ENCODE results near the gene LEF1.

The LEF1 gene

GRCh38 chr4:108149588-108150380 lies 18.9 kb downstream of the LEF1 start:
- no peak for DNase-seq (ENCODE audit: extremely low spot score)

GRCh38 chr4:108148316-108148715 lies 20.4 kb downstream of the LEF1 start:
- no peak for DNase-seq (ENCODE audit: extremely low spot score)
- CTCF ChIA-PET = interaction anchor here (0.6 kb wide), 1 partner anchor 10 kb away, joined by 3 read pairs; no protein-coding TSS in a partner anchor
- TF ChIP-seq LEF1 (IDR thresholded peaks at IDR 0.05; ENCODE audit: borderline replicate concordance) = no peak
- TF ChIP-seq PKNOX1 (IDR thresholded peaks at IDR 0.05) = no peak
- TF ChIP-seq ARNT (IDR thresholded peaks at IDR 0.05) = no peak
- no peak for TF ChIP-seq FOXK2 (IDR thresholded peaks at IDR 0.05)
- TF ChIP-seq CTBP1 (IDR thresholded peaks at IDR 0.05; ENCODE audit: borderline replicate concordance) = no peak
- no peak for TF ChIP-seq FOXM1 (IDR thresholded peaks at IDR 0.05; ENCODE audit: borderline replicate concordance)
- no peak for TF ChIP-seq SUZ12 (IDR thresholded peaks at IDR 0.05)
- no peak for TF ChIP-seq SP1 (IDR thresholded peaks at IDR 0.05)
- TF ChIP-seq ZNF384 (IDR thresholded peaks at IDR 0.05) = no peak
- no peak for TF ChIP-seq ELF4 (IDR thresholded peaks at IDR 0.05)
- TF ChIP-seq FOXA1 (IDR thresholded peaks at IDR 0.05) = no peak
- no peak for TF ChIP-seq HDGF (IDR thresholded peaks at IDR 0.05; ENCODE audit: borderline replicate concordance)
- no peak for TF ChIP-seq BHLHE40 (IDR thresholded peaks at IDR 0.05; ENCODE audit: borderline replicate concordance)
- no peak for TF ChIP-seq L3MBTL2 (conservative IDR thresholded peaks at IDR 0.05)
- no peak for TF ChIP-seq NFRKB (IDR thresholded peaks at IDR 0.05)
- POLR2A ChIA-PET = interaction anchor here (0.6 kb wide), 1 partner anchor 20 kb away, joined by 3 read pairs; no protein-coding TSS in a partner anchor

More at GRCh38 chr4:108149588-108150380, 18.9 kb downstream of the LEF1 start:
- TF ChIP-seq TARDBP (IDR thresholded peaks at IDR 0.05) (no peak), ARNT (IDR thresholded peaks at IDR 0.05) (no peak), FOXK2 (IDR thresholded peaks at IDR 0.05) (no peak), L3MBTL2 (conservative IDR thresholded peaks at IDR 0.05) (no peak), LEF1 (IDR thresholded peaks at IDR 0.05; ENCODE audit: borderline replicate concordance) (no peak), FOXA1 (IDR thresholded peaks at IDR 0.05) (no peak), BHLHE40 (IDR thresholded peaks at IDR 0.05; ENCODE audit: borderline replicate concordance) (no peak), ZNF384 (IDR thresholded peaks at IDR 0.05) (no peak), ELF4 (IDR thresholded peaks at IDR 0.05) (no peak), CTBP1 (IDR thresholded peaks at IDR 0.05; ENCODE audit: borderline replicate concordance) (no peak), FOXM1 (IDR thresholded peaks at IDR 0.05; ENCODE audit: borderline replicate concordance) (no peak), HDGF (IDR thresholded peaks at IDR 0.05; ENCODE audit: borderline replicate concordance) (no peak)
- ChIA-PET POLR2A (no interaction called here), CTCF (no interaction called here)

- TF ChIP-seq ARNT (IDR thresholded peaks at IDR 0.05) = no peak
- ChIA-PET CTCF (no interaction called here), POLR2A (no interaction called here)
- no peak for DNase-seq (ENCODE audit: extremely low spot score)
These were observed 21.9 kb downstream of the LEF1 start for GRCh38 chr4:108146819-108147218.

- POLR2A ChIA-PET = no interaction called here
- CTCF ChIA-PET = no interaction called here
- no peak for DNase-seq (ENCODE audit: extremely low spot score)
- no peak for TF ChIP-seq PKNOX1 (IDR thresholded peaks at IDR 0.05)
- no peak for TF ChIP-seq NFRKB (IDR thresholded peaks at IDR 0.05)
- TF ChIP-seq FOXM1 (IDR thresholded peaks at IDR 0.05; ENCODE audit: borderline replicate concordance) = no peak
- TF ChIP-seq ZNF384 (IDR thresholded peaks at IDR 0.05) = no peak
- no peak for TF ChIP-seq ARNT (IDR thresholded peaks at IDR 0.05)
- no peak for TF ChIP-seq FOXA1 (IDR thresholded peaks at IDR 0.05)
These were observed 22.4 kb downstream of the LEF1 start for GRCh38 chr4:108146336-108146735.

- ChIA-PET CTCF (no interaction called here), POLR2A (interaction anchor here (1.2 kb wide), 1 partner anchor 24 kb away, joined by 5 read pairs; the partner anchor contains the start of gene LEF1)
- no peak for DNase-seq (ENCODE audit: extremely low spot score)
These were observed 24.3 kb downstream of the LEF1 start for GRCh38 chr4:108144451-108144850.

More at GRCh38 chr4:108144451-108144850, 24.3 kb downstream of the LEF1 start:
- TF ChIP-seq NFRKB (IDR thresholded peaks at IDR 0.05) (no peak), SUZ12 (IDR thresholded peaks at IDR 0.05) (no peak), PKNOX1 (IDR thresholded peaks at IDR 0.05) (no peak), BHLHE40 (IDR thresholded peaks at IDR 0.05; ENCODE audit: borderline replicate concordance) (no peak), FOXM1 (IDR thresholded peaks at IDR 0.05; ENCODE audit: borderline replicate concordance) (no peak), L3MBTL2 (conservative IDR thresholded peaks at IDR 0.05) (no peak), FOXK2 (IDR thresholded peaks at IDR 0.05) (no peak), CTBP1 (IDR thresholded peaks at IDR 0.05; ENCODE audit: borderline replicate concordance) (no peak), HDGF (IDR thresholded peaks at IDR 0.05; ENCODE audit: borderline replicate concordance) (no peak), ARNT (IDR thresholded peaks at IDR 0.05) (no peak), SP1 (IDR thresholded peaks at IDR 0.05) (no peak), FOXA1 (IDR thresholded peaks at IDR 0.05) (no peak), ELF4 (IDR thresholded peaks at IDR 0.05) (no peak), LEF1 (IDR thresholded peaks at IDR 0.05; ENCODE audit: borderline replicate concordance) (no peak), TARDBP (IDR thresholded peaks at IDR 0.05) (no peak), ZNF384 (IDR thresholded peaks at IDR 0.05) (no peak)

Measured in HEK293T (cell line).